ENCODE measurements around the gene SNF8.

The SNF8 gene

DNA sequence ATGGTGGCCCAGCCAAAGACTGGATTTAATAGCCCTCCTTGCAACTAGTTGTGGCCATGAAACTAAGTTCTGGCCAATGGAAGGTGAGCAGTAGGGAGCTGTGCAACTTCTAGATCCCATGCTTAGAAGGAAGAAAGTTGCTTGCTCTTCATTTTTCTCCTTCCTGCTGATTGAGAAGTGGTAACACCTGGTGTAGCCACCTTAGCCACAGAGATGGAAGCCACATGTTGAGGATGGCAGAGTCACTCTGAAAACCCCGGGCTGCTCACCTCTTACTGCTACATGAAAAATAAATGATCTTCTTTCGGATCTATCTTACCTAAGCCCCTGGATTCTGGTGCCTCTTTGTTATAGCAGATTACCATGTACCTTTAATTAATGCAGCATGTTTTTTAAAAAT, 62.4 kb downstream of the SNF8 start:
- DNase-seq, result no peak
